LNCaP clone FGC (cell line): ENCODE measurements around the gene RTL10.

Source experiments
- DNase-seq: peaks from one replicate; pipeline ENCODE4 v3.0.0-alpha.2; 2011; ENCODE audit warnings: low read depth
- H3K4me3 ChIP-seq: 2 replicates; pipeline ENCODE4 v1.5.1; 2011; ENCODE audit warnings: mild to moderate bottlenecking, low read depth, low read length, control low read depth
- TF ChIP-seq, protein P1 (sequence below): IDR thresholded peaks from 2 replicates; pipeline ENCODE4 v1.5.1; 2012; ENCODE audit warnings: mild to moderate bottlenecking; ENCODE audit not compliant: control insufficient read depth, insufficient read depth; ENCODE audit errors: extremely low read depth

RTL10 gene

DNA sequence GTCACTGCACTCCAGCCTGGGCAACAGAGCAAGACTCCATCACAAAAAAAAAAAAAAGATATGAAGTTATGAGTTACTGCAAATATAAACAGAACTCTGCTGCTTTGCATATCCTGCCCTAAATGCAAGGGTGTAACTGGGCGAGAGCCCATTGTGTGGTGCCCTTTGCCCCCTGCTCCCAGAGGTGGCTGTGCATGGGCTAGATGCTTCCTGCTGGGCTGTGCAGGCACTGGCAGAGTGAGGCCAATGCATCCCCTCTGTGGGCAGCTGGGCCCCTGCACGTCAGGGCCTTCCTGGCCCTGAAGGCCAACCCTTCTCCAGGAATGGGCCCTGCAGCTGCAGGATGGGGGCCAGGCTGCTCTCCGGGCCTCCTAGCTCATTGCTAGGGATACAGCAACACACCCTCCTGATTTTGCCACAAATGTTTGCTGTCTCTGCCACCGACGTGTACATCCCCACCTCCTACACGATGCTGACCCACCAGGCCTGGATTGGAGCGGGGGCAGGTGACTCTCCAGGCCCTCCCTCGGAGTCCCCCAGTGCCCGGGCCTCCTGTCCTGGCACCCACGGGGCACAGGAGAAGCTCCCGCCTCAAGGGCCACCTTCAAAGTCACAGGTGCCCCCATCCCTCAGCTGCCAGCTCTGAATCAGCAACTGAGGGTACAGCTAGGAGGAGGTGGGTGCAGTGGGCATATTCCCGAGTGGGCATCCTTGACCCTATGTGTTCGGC lies 46.2 kb upstream of the RTL10 start:
- TF ChIP-seq, protein P1, sequence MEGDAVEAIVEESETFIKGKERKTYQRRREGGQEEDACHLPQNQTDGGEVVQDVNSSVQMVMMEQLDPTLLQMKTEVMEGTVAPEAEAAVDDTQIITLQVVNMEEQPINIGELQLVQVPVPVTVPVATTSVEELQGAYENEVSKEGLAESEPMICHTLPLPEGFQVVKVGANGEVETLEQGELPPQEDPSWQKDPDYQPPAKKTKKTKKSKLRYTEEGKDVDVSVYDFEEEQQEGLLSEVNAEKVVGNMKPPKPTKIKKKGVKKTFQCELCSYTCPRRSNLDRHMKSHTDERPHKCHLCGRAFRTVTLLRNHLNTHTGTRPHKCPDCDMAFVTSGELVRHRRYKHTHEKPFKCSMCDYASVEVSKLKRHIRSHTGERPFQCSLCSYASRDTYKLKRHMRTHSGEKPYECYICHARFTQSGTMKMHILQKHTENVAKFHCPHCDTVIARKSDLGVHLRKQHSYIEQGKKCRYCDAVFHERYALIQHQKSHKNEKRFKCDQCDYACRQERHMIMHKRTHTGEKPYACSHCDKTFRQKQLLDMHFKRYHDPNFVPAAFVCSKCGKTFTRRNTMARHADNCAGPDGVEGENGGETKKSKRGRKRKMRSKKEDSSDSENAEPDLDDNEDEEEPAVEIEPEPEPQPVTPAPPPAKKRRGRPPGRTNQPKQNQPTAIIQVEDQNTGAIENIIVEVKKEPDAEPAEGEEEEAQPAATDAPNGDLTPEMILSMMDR: no peak
- no peak for DNase-seq

DNA sequence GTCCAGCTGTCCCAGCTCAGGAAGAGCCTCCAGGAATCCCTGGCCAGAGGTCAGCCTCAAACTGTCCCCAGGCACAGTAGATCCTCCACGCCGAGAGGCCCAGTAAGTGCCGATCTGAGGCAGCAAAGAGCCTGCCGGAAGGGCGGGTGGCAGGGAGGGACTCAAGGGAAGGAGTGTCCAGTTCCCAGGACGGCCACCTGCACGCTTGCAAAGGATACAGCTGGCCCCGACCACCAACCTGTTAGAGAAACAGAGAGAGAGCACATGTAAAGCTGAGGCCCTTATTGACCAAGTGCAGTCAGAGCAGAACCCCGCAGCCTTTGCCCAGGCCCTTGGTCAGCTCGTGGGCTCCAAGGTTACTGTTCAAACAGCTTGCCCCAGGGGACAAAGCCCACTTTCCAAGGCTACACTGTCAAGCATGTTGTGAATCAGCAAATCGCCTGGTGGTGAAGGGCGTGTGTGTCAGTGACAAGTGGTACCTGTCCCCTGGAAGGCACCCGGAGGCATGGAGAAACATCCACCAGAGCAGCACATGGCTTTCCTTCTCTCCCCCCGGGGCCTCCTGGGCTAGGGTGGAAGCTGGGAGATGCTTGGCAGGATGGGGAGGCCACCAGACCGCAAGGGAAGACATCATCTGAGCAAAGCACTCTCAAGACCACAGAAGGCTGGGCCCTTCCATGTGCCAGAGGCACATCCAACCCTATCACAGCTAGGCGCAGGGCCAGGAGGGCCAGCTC lies 44.3 kb upstream of the RTL10 start:
- H3K4me3 ChIP-seq: no peak overlapping the region
- no peak for DNase-seq
- TF ChIP-seq, protein P1: no peak

More for the DNA sequence above, 46.2 kb upstream of the RTL10 start:
- no peak overlapping the region for H3K4me3 ChIP-seq

DNA sequence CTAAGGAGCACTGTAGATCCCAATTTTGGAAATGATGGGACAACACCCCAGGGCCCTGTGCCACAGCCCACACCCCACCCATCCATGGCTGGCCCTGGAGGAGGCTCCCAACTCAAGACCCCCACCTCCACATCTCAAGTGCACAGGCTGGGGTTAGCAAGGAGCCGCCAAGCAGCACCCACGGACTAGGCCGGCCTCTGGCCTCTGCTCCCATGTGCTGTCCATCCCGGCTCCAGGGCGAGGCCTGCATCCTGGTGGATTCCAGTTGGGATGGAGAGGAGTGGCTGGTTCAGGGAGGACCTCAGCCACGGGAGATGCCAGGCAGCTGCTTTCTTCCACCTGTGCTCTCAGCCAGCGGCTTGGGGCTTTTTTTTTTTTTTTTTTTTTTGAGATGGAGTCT lies 43.5 kb upstream of the RTL10 start:
- DNase-seq: no peak
- TF ChIP-seq, protein P1: no peak
- no peak overlapping the region for H3K4me3 ChIP-seq

DNA sequence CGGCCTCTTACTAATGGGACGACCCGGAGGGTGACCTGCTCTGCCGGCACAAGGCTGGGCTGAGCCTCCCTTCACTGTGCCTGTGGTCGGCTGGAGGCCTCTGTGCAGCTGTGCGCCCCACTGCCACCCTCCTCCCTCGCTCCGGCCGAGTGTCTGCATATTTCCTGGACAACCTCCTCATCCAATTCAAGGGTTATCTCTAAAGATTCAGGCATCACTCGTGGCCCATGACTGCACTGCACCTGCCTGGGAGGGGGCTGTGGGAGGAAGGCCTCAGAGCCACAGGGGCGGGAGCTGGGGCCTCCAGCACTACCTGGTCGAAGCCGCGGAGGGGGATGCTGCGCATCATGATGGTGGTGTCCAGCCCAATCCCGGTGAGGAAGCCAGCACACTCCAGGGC lies 43.1 kb upstream of the RTL10 start:
- DNase-seq: no peak
- TF ChIP-seq, protein P1: no peak
- no peak overlapping the region for H3K4me3 ChIP-seq

DNA sequence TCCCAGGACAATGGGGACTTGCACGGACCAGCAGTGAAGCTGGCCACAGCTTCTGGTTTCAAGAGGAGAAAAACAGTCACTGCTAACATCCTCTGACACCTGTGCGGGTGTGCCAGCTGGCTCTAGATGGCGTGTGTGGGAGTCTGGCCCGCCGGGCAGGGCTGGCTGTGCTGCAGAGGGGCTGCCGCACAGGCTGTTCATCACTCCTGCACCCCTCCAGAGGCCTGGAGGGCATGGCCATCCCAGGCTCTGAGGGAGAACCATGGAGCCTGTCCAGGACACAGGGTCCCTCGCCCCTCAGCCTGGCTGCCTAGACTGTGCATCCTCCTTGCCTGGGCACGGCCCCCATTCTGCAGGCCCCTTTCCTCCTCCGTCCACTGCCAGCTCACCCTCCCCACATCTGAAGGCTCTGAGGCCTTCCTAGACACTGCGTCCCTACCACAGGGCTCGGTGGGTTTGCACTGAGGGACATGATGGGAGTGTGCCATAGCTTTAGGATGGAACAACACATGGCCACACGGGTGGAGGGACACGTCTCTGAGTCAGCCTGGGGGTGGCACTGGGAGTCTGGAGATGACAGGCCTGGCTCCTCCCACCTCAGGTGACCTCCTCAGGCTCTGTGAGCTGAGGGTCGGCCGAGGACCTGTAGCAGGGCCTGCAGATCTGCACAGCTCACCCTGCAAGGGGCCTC lies 42.1 kb upstream of the RTL10 start:
- DNase-seq: no peak

DNA sequence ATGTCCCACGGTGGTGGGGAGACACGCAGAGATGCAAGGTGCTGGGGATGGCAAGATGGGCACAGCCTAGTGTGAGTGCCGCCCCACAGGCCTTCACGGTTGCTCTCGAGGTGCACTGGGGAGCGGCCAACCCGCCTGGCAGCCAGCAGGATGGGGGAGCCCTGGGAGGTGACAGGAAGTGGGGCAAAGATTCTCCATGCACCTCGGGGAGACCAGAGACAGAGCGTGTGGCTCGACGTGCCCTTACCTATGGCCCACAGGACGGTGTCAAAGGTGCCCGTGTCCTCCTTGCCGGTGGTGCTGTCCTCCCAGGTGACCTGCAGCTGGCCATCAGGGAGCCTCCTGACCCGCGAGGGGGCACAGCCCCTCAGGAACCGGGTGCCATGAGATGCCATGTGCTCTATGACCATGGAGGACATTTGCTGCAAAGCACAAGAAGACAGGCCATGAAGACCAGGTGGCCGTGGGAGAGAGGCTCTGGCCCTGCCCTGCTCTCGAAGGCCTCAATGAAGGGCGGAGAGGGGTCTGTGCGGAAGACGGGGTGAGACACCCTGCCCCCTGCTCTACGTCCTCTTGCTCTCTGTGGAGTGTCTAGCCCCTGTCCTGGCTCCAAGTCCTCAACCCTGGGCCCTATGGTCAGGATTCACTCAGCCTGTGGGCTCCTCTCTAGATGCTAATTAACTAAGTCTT lies 40.6 kb upstream of the RTL10 start:
- TF ChIP-seq, protein P1: no peak
- H3K4me3 ChIP-seq: no peak overlapping the region
- no peak for DNase-seq

More for the DNA sequence above, 42.1 kb upstream of the RTL10 start:
- H3K4me3 ChIP-seq: no peak overlapping the region
- TF ChIP-seq, protein P1: no peak
